ENCODE data around the gene AMMECR1.

The AMMECR1 gene

GRCh38 chrX:110228453-110228852 lies 89.4 kb downstream of the AMMECR1 start:
- ChIA-PET POLR2A (interaction anchor here (1.1 to 2.0 kb wide), 2 partner anchors 33 to 90 kb away, joined by 3 to 8 read pairs; partner anchors contain the start of gene AMMECR1), CTCF (interaction anchor here (1.1 to 1.6 kb wide), 2 partner anchors 68 to 190 kb away, joined by 3 to 4 read pairs; no protein-coding TSS in a partner anchor)
- TF ChIP-seq HDGF (IDR thresholded peaks at IDR 0.05; ENCODE audit: borderline replicate concordance) (no peak), FOXA1 (IDR thresholded peaks at IDR 0.05) (no peak), SP1 (IDR thresholded peaks at IDR 0.05) (no peak), CTBP1 (IDR thresholded peaks at IDR 0.05; ENCODE audit: borderline replicate concordance) (no peak), ARNT (IDR thresholded peaks at IDR 0.05) (no peak), ELF4 (IDR thresholded peaks at IDR 0.05) (no peak), FOXK2 (IDR thresholded peaks at IDR 0.05) (no peak), ZNF384 (IDR thresholded peaks at IDR 0.05) (no peak), PKNOX1 (IDR thresholded peaks at IDR 0.05) (no peak), FOXM1 (IDR thresholded peaks at IDR 0.05; ENCODE audit: borderline replicate concordance) (no peak), L3MBTL2 (conservative IDR thresholded peaks at IDR 0.05) (no peak), TARDBP (IDR thresholded peaks at IDR 0.05) (no peak), BHLHE40 (IDR thresholded peaks at IDR 0.05; ENCODE audit: borderline replicate concordance) (no peak), LEF1 (IDR thresholded peaks at IDR 0.05; ENCODE audit: borderline replicate concordance) (no peak), NFRKB (IDR thresholded peaks at IDR 0.05) (no peak), SUZ12 (IDR thresholded peaks at IDR 0.05) (no peak)
- DNase-seq (ENCODE audit: extremely low spot score), result no peak

GRCh38 chrX:110226931-110227330 lies 91.0 kb downstream of the AMMECR1 start:
- TF ChIP-seq HDGF (IDR thresholded peaks at IDR 0.05; ENCODE audit: borderline replicate concordance) (no peak), L3MBTL2 (conservative IDR thresholded peaks at IDR 0.05) (no peak), ELF4 (IDR thresholded peaks at IDR 0.05) (no peak), NFRKB (IDR thresholded peaks at IDR 0.05) (no peak), SUZ12 (IDR thresholded peaks at IDR 0.05) (no peak), BHLHE40 (IDR thresholded peaks at IDR 0.05; ENCODE audit: borderline replicate concordance) (no peak), SP1 (IDR thresholded peaks at IDR 0.05) (no peak), FOXA1 (IDR thresholded peaks at IDR 0.05) (no peak), CTBP1 (IDR thresholded peaks at IDR 0.05; ENCODE audit: borderline replicate concordance) (no peak), PKNOX1 (IDR thresholded peaks at IDR 0.05) (no peak), FOXK2 (IDR thresholded peaks at IDR 0.05) (no peak), ZNF384 (IDR thresholded peaks at IDR 0.05) (no peak), FOXM1 (IDR thresholded peaks at IDR 0.05; ENCODE audit: borderline replicate concordance) (no peak), TARDBP (IDR thresholded peaks at IDR 0.05) (no peak), LEF1 (IDR thresholded peaks at IDR 0.05; ENCODE audit: borderline replicate concordance) (no peak), ARNT (IDR thresholded peaks at IDR 0.05) (no peak)
- CTCF ChIA-PET, result no interaction called here
- POLR2A ChIA-PET, result interaction anchor here (1.3 kb wide), 1 partner anchor 91 kb away, joined by 5 read pairs; the partner anchor contains the start of gene AMMECR1
- DNase-seq (ENCODE audit: extremely low spot score), result no peak

- DNase-seq (ENCODE audit: extremely low spot score), result no peak
- ChIA-PET CTCF (no interaction called here), POLR2A (no interaction called here)
- TF ChIP-seq LEF1 (IDR thresholded peaks at IDR 0.05; ENCODE audit: borderline replicate concordance) (no peak), HDGF (IDR thresholded peaks at IDR 0.05; ENCODE audit: borderline replicate concordance) (no peak), TARDBP (IDR thresholded peaks at IDR 0.05) (no peak), FOXK2 (IDR thresholded peaks at IDR 0.05) (no peak), PKNOX1 (IDR thresholded peaks at IDR 0.05) (no peak), SUZ12 (IDR thresholded peaks at IDR 0.05) (no peak), FOXA1 (IDR thresholded peaks at IDR 0.05) (no peak), ZNF384 (IDR thresholded peaks at IDR 0.05) (no peak), BHLHE40 (IDR thresholded peaks at IDR 0.05; ENCODE audit: borderline replicate concordance) (no peak), SP1 (IDR thresholded peaks at IDR 0.05) (no peak), L3MBTL2 (conservative IDR thresholded peaks at IDR 0.05) (no peak)
These were observed 92.8 kb downstream of the AMMECR1 start for GRCh38 chrX:110224926-110225617.

- DNase-seq (ENCODE audit: extremely low spot score), result no peak
- POLR2A ChIA-PET, result no interaction called here
These were observed 95.2 kb downstream of the AMMECR1 start for GRCh38 chrX:110222497-110223257.

More at GRCh38 chrX:110222497-110223257, 95.2 kb downstream of the AMMECR1 start:
- CTCF ChIA-PET, result no interaction called here
- TF ChIP-seq FOXM1 (IDR thresholded peaks at IDR 0.05; ENCODE audit: borderline replicate concordance) (no peak), TARDBP (IDR thresholded peaks at IDR 0.05) (no peak), SP1 (IDR thresholded peaks at IDR 0.05) (no peak), ZNF384 (IDR thresholded peaks at IDR 0.05) (no peak), PKNOX1 (IDR thresholded peaks at IDR 0.05) (no peak), FOXA1 (IDR thresholded peaks at IDR 0.05) (no peak), LEF1 (IDR thresholded peaks at IDR 0.05; ENCODE audit: borderline replicate concordance) (no peak), CTBP1 (IDR thresholded peaks at IDR 0.05; ENCODE audit: borderline replicate concordance) (no peak), ARNT (IDR thresholded peaks at IDR 0.05) (no peak), ELF4 (IDR thresholded peaks at IDR 0.05) (no peak), SUZ12 (IDR thresholded peaks at IDR 0.05) (no peak)
